Left lung (tissue), 10 donors: ENCODE data around the gene PPM1N. TPM values are rescaled to one million over a fixed set of nuclear protein-coding genes. Genes with fewer than 3 reads are reported as not detected.
"Not testable (repeated sequence)": the region's sequence is repeated elsewhere in the genome, so short reads cannot be mapped to it uniquely, and the experiment has no call there.

Source experiments
- ATAC-seq: fragments of 200-7000 bp; cut with Tn5 transposase; one replicate; pipeline ENCODE4 v1.9.1; 2020; ENCODE audit warnings: moderate library complexity
- DNase-seq, 4 donors: peaks; one replicate each; pipeline ENCODE4 v3.0.0-alpha.2; 2013 to 2020
- H3K27ac ChIP-seq, 2 donors: fragments of 200-600 bp; sonication (generic) in 1 of 2; one replicate each; pipeline versions ENCODE4 v1.5.0 to v1.8.0; 2020 to 2021
- H3K27me3 ChIP-seq, 2 donors: fragments of 200-600 bp; sonication (generic) in 1 of 2; one replicate each; pipeline versions ENCODE4 v1.5.0 to v1.8.0; 2020 to 2021
- H3K36me3 ChIP-seq, 2 donors: fragments of 200-600 bp; sonication (generic) in 1 of 2; one replicate each; pipeline versions ENCODE4 v1.5.0 to v1.8.0; 2020 to 2021
- H3K4me1 ChIP-seq, 2 donors: fragments of 200-600 bp; one replicate each; pipeline ENCODE4 v1.8.0; 2021
- H3K4me3 ChIP-seq, 2 donors: fragments of 200-600 bp; sonication (generic) in 1 of 2; one replicate each; pipeline versions ENCODE4 v1.5.0 to v1.8.0; 2020 to 2021; ENCODE audit warnings: mild to moderate bottlenecking in 1 of 2
- H3K9me3 ChIP-seq, 2 donors: fragments of 200-600 bp; sonication (generic) in 1 of 2; one replicate each; pipeline versions ENCODE4 v1.5.0 to v1.8.0; 2020 to 2021
- intact Hi-C, 2 donors: fragments of 100-400 bp; cut with DNase I; formaldehyde crosslinking; loops; one replicate each; pipeline versions ENCODE4 v1.11.2 to v1.14.2; 2022
- polyA plus RNA-seq, 6 donors: library from polyadenylated mRNA; unstranded; fragments of 120-200 nt; gene quantifications; one replicate each; pipeline ENCODE4 v1.2.1, GENCODE V29; 2013; ENCODE audit not compliant: insufficient read length in 6 of 6
- total RNA-seq, 2 donors: library from RNA; stranded (reverse); fragmentation: NEBNext Ultra II Directional; extraction: Animal tissue kit (Norgen Biotek cat#: 25700); gene quantifications; one replicate each; pipeline ENCODE4 v1.2.1, GENCODE V29; 2021
- TF ChIP-seq, protein P1 (sequence below), 2 donors: fragments of 200-600 bp; sonication (generic) in 1 of 2; IDR thresholded peaks; one replicate each; pipeline versions ENCODE4 v1.5.0 to v1.8.0; 2021; ENCODE audit warnings: antibody characterized with exemption in 2 of 2
- donor health status: DM: no; HTN: yes; CAD: no.
- donor health status: DM: no; HTN: no; CAD: no.

Gene PPM1N
- total and polyA plus RNA-seq, 8 donors, result 0.17 to 2.1 (median 0.34) TPM

DNA sequence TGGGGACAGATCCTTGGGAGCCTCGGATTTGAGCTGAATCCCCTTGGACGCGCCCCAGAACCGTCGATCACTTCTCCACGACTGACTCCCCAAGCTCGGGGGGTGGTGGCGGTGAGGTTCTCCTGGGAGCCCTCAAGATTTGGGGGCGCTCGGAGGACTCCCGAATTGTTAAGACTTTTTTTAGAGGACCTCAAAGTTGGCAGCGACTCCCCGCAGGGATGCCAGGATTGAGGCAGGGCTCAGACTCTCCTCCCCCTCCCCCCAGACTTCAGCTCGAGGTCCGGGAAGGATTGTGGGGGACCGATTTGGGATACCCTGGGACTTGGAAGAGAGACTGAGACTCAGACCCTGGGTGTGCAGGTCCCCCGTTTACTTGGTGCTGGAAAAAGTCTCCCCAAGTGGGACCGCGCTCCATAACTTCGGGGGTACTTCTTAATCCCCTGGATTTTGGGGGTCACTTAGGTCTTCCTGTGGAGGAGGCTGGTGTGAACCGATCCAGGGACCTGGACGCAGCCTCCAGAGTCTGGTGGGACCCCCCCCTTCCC lies 9.7 kb downstream of the PPM1N start:
- Histone ChIP-seq H3K9me3 (no peaks in the 10 kb centered on the region), H3K4me3 (peak overlapping the region; percentile 96 to 100), H3K4me1 (peaks cover 8 to 69% of the 10 kb centered on the region in 2 donors), H3K36me3 (peaks cover 0 to 9% of the 10 kb centered on the region in 2 donors), H3K27me3 (no peaks in the 10 kb centered on the region), H3K27ac (peak overlapping the region; percentile 86 to 98)
- TF ChIP-seq, protein P1, sequence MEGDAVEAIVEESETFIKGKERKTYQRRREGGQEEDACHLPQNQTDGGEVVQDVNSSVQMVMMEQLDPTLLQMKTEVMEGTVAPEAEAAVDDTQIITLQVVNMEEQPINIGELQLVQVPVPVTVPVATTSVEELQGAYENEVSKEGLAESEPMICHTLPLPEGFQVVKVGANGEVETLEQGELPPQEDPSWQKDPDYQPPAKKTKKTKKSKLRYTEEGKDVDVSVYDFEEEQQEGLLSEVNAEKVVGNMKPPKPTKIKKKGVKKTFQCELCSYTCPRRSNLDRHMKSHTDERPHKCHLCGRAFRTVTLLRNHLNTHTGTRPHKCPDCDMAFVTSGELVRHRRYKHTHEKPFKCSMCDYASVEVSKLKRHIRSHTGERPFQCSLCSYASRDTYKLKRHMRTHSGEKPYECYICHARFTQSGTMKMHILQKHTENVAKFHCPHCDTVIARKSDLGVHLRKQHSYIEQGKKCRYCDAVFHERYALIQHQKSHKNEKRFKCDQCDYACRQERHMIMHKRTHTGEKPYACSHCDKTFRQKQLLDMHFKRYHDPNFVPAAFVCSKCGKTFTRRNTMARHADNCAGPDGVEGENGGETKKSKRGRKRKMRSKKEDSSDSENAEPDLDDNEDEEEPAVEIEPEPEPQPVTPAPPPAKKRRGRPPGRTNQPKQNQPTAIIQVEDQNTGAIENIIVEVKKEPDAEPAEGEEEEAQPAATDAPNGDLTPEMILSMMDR (IDR thresholded peaks at IDR 0.05), result no peak
- ATAC-seq (no peak), DNase-seq (peak in 1 of 4 donors; percentile 51)
- intact Hi-C loops, result no loop called here

DNA sequence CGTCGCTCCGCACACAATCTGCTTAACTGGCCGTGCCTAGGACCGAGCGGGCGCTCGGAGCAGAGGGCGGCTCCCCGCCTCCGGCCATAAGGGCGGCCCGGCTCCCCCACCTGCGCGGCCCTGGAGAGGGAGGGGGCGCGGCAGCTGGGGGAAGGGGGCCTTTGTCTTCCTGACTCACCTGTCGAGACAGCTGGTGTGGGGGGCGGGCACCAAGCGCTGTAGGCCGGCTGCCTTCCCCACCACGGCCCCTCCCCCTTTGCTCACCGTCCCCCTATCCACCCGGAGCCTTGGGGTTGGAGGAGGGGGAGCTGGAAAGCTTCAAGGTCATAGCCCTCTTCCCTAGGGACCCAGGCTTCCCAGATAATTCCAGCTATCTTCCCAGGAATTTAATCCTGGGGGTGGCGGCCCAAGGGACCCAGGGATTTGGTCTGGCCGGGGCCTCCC lies 10.2 kb downstream of the PPM1N start:
- TF ChIP-seq, protein P1 (IDR thresholded peaks at IDR 0.05), result no peak
- Histone ChIP-seq H3K27ac (peak overlapping the region; percentile 86 to 98), H3K27me3 (no peaks in the 10 kb centered on the region), H3K4me1 (peaks cover 8 to 69% of the 10 kb centered on the region in 2 donors), H3K36me3 (peaks cover 0 to 9% of the 10 kb centered on the region in 2 donors), H3K4me3 (peak overlapping the region; percentile 96 to 100), H3K9me3 (no peaks in the 10 kb centered on the region)
- DNase-seq (peak in 1 of 4 donors; percentile 86), ATAC-seq (peak; percentile 2)
- intact Hi-C loops, result no loop called here

DNA sequence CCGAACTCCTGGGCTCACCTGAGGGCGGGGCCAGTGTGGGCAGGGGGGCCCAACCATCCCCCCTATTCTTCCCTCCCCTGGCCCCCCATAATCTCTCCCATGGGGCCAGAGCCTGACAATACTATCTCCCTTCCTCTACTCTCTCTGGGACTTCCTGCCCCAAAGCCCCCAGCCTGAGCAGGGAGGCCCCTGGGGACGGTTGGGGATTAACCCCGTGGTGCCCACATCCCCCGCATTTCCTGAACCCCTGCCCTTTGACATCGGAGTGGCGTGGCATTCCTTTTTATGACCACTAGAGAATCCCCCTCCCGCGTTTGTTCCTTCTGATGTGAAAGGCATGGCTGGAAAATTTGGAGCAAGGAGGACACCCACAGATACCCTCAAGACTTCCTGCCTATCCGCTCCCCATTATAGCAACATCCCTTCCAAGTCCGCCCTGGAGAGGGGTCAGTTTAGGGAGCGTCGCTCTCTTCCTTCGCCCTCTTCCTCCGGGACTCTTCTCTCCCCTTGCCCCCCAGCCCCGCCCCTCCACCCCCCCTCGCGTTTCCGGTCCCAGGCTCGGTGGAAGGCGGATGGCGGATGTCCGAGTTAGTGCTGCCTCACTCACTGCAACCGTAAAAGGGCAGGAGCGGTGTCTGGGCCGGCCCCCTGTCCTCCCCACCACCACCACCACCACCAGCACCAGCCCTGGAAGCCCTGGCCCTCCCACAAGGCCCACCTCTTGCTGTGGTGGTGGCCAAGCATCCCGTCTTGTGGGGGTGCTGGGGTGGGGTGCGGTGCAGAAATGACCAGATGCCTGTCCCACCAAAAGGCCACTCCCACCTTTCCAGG lies 10.8 kb downstream of the PPM1N start:
- H3K27me3 ChIP-seq, result no peaks in the 10 kb centered on the region
- ATAC-seq (peak; percentile 33), DNase-seq (peak in 3 of 4 donors; percentile 54 to 94 (median 79))
- TF ChIP-seq, protein P1 (IDR thresholded peaks at IDR 0.05), result no peak
- no peaks in the 10 kb centered on the region for H3K9me3 ChIP-seq
- peaks cover 14 to 69% of the 10 kb centered on the region in 2 donors for H3K4me1 ChIP-seq
- intact Hi-C loops, result no loop called here
- peaks cover 0 to 9% of the 10 kb centered on the region in 2 donors for H3K36me3 ChIP-seq
- H3K4me3 ChIP-seq, result peak overlapping the region; percentile 96 to 100
- H3K27ac ChIP-seq, result peak overlapping the region; percentile 86 to 98

DNA sequence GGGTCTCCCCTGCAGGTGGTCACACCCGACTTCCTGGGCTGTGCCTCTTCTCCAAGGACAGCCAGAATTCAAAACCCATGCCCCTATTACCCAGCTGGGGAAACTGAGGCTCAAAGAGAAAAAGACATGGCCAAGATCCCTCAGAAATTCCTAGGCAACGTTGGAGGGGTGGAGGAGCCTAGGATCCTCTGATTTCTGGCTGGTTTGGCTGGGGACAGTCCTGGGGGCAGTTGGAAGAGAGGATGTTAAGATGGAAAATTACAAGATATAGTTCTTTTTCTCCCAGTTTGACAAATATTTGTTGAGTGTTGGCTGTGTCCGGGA lies 11.4 kb downstream of the PPM1N start:
- Histone ChIP-seq H3K27me3 (no peaks in the 10 kb centered on the region), H3K27ac (peak overlapping the region; percentile 86 to 98), H3K4me1 (peaks cover 20 to 69% of the 10 kb centered on the region in 2 donors), H3K4me3 (peak overlapping the region; percentile 96 to 100), H3K36me3 (peaks cover 0 to 9% of the 10 kb centered on the region in 2 donors), H3K9me3 (no peaks in the 10 kb centered on the region)
- TF ChIP-seq, protein P1 (IDR thresholded peaks at IDR 0.05), result no peak
- ATAC-seq, result no peak
- no peak for DNase-seq
- intact Hi-C loops, result no loop called here

DNA sequence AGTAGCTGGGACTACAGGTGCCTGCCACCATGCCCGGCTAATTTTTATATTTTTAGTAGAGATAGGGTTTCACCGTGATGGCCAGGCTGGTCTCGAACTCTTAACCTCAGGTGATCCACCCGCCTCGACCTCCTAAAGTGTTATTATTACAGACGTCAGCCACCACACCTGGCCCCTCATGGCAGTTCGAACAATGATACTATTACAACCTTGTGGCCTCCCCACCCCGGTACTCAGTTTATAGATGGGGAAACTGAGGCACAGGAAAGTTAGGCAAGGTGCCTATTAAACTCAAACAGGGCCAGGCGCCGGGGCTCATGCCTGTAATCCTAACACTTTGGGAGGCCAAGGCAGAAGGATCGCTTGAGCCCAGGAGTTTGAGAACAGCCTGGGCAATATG lies 12.1 kb downstream of the PPM1N start:
- DNase-seq, H3K36me3 ChIP-seq, H3K9me3 ChIP-seq, ATAC-seq, H3K27me3 ChIP-seq, intact Hi-C loops: not testable (repeated sequence)
- H3K4me3 ChIP-seq, result peak overlapping the region in 1 of 2 donors; percentile 100
- H3K27ac ChIP-seq, result peak overlapping the region; percentile 86 to 98
- peaks cover 27 to 69% of the 10 kb centered on the region in 2 donors for H3K4me1 ChIP-seq
